ENCODE data around the gene ADAMTS18.

DNA sequence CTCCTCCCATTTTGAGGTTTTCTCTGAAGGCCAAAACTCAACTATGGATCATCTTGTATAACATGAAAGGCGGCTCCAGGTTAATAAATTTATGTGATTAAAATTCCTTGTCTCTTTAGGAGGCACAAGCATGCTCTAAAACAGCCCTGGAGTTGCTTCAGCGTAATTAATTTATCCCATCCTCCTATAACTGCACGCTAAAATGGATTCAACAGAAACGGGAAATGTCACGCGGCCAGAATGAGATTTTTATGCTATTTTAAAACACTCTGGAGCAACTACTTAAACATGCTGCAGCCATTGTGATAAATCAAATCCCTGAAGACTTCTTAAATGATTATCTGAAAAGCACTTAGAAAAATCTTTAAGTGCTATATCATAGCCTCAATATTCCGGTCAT, 106.6 kb downstream of the ADAMTS18 start:
- TF ChIP-seq, protein P1, sequence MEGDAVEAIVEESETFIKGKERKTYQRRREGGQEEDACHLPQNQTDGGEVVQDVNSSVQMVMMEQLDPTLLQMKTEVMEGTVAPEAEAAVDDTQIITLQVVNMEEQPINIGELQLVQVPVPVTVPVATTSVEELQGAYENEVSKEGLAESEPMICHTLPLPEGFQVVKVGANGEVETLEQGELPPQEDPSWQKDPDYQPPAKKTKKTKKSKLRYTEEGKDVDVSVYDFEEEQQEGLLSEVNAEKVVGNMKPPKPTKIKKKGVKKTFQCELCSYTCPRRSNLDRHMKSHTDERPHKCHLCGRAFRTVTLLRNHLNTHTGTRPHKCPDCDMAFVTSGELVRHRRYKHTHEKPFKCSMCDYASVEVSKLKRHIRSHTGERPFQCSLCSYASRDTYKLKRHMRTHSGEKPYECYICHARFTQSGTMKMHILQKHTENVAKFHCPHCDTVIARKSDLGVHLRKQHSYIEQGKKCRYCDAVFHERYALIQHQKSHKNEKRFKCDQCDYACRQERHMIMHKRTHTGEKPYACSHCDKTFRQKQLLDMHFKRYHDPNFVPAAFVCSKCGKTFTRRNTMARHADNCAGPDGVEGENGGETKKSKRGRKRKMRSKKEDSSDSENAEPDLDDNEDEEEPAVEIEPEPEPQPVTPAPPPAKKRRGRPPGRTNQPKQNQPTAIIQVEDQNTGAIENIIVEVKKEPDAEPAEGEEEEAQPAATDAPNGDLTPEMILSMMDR (IDR thresholded peaks at IDR 0.05; ENCODE audit: low read depth, low read length), result no peak
- no peak for TF ChIP-seq EZH2phosphoT487 (IDR thresholded peaks at IDR 0.05; ENCODE audit: low read depth)
